AG04450 (cell line): ENCODE data around the gene LARP1. TPM values are rescaled to one million over a fixed set of nuclear protein-coding genes. Genes with fewer than 3 reads are reported as not detected.

Experiments used
- CTCF ChIA-PET: fragments of 300-600, 350-600 bp; formaldehyde crosslinking; extraction: SDS; loops from one replicate; lab custom pipeline; 2022; ENCODE audit warnings: antibody characterized with exemption, inconsistent platforms; lab: Charles Lee
- POLR2A ChIA-PET: fragments of 350-600 bp; formaldehyde crosslinking; extraction: SDS; loops from one replicate; lab custom pipeline; 2021; ENCODE audit warnings: antibody characterized with exemption, inconsistent platforms; lab: Yijun Ruan, JAX
- DNase-seq: peaks from one replicate; pipeline ENCODE4 v3.0.0-alpha.2; 2011; ENCODE audit warnings: low read depth, low spot score
- H3K27ac ChIP-seq: one replicate; pipeline ENCODE4 v1.5.1; 2012; ENCODE audit warnings: low read depth, low read length, control low read depth
- H3K27me3 ChIP-seq: one replicate; pipeline ENCODE4 v1.6.0; 2012; ENCODE audit warnings: low read length; ENCODE audit not compliant: control insufficient read depth, insufficient read depth
- H3K4me3 ChIP-seq: 2 replicates; pipeline ENCODE4 v1.5.1; 2011; ENCODE audit warnings: mild to moderate bottlenecking, low read depth, low read length, control low read depth
- H3K9me3 ChIP-seq: 2 replicates; pipeline ENCODE4 v1.5.1; 2012; ENCODE audit warnings: low read length; ENCODE audit not compliant: control insufficient read depth, insufficient read depth
- CTCF ChIP-seq: IDR thresholded peaks from 2 replicates; pipeline ENCODE4 v1.5.1; 2011; ENCODE audit warnings: low read depth, low read length, control low read depth, inconsistent platforms
- polyA plus RNA-seq: library from polyadenylated mRNA; depleted of rRNA; stranded (reverse); fragments of >200 nt; gene quantifications from 2 replicates; pipeline ENCODE4 v1.2.3, GENCODE V29; 2011

The LARP1 gene
- polyA plus RNA-seq, 1 experiment, result 54.9 TPM

GRCh38 chr5:154773326-154773725, 18.1 kb downstream of the LARP1 start:
- Histone ChIP-seq H3K4me3 (no peak overlapping the region), H3K27me3 (no peaks in the 10 kb centered on the region), H3K27ac (no peak overlapping the region), H3K9me3 (no peaks in the 10 kb centered on the region)
- TF ChIP-seq CTCF, result no peak
- POLR2A ChIA-PET, result no interaction called here
- DNase-seq, result no peak
- CTCF ChIA-PET, result interaction anchor here (0.6 kb wide), 2 partner anchors 118 to 123 kb away, joined by 3 read pairs; no protein-coding TSS in a partner anchor

- CTCF ChIA-PET, result no interaction called here
- peak overlapping the region; percentile 31 for H3K27ac ChIP-seq
- no peaks in the 10 kb centered on the region for H3K27me3 ChIP-seq
- no peak for DNase-seq
- no peak for TF ChIP-seq CTCF
- H3K9me3 ChIP-seq, result no peaks in the 10 kb centered on the region
- no peak overlapping the region for H3K4me3 ChIP-seq
- POLR2A ChIA-PET, result no interaction called here
These were observed 21.0 kb downstream of the LARP1 start for GRCh38 chr5:154776167-154776566.

GRCh38 chr5:154778534-154778933, 23.4 kb downstream of the LARP1 start:
- no peak overlapping the region for H3K27ac ChIP-seq
- H3K27me3 ChIP-seq, result no peaks in the 10 kb centered on the region
- no peak overlapping the region for H3K4me3 ChIP-seq
- no peak for TF ChIP-seq CTCF
- DNase-seq, result no peak
- ChIA-PET POLR2A (interaction anchor here (2.0 kb wide), 1 partner anchor 16 kb away, joined by 5 read pairs; no protein-coding TSS in a partner anchor), CTCF (interaction anchor here (0.6 to 0.7 kb wide), 2 partner anchors 128 to 1953 kb away, joined by 3 read pairs; no protein-coding TSS in a partner anchor)
- H3K9me3 ChIP-seq, result no peaks in the 10 kb centered on the region

- TF ChIP-seq CTCF, result no peak
- ChIA-PET CTCF (interaction anchor here (0.7 kb wide), 1 partner anchor 129 kb away, joined by 3 read pairs; no protein-coding TSS in a partner anchor), POLR2A (interaction anchor here (2.0 kb wide), 1 partner anchor 15 kb away, joined by 5 read pairs; no protein-coding TSS in a partner anchor)
- Histone ChIP-seq H3K4me3 (no peak overlapping the region), H3K9me3 (no peaks in the 10 kb centered on the region), H3K27ac (no peak overlapping the region), H3K27me3 (no peaks in the 10 kb centered on the region)
- peak; percentile 69 for DNase-seq
These were observed 23.9 kb downstream of the LARP1 start for GRCh38 chr5:154779105-154779504.

- ChIA-PET POLR2A (interaction anchor here (1.2 kb wide), 1 partner anchor 9 kb away, joined by 3 read pairs; no protein-coding TSS in a partner anchor), CTCF (interaction anchor here (0.6 kb wide), 1 partner anchor 17 kb away, joined by 3 read pairs; no protein-coding TSS in a partner anchor)
- Histone ChIP-seq H3K9me3 (no peaks in the 10 kb centered on the region), H3K4me3 (no peak overlapping the region), H3K27me3 (no peaks in the 10 kb centered on the region), H3K27ac (peak overlapping the region; percentile 21)
- no peak for DNase-seq
- TF ChIP-seq CTCF, result no peak
These were observed 25.0 kb downstream of the LARP1 start for GRCh38 chr5:154780128-154780527.
